ENCODE results near the gene MAL. TPM values are rescaled to one million over a fixed set of nuclear protein-coding genes. Genes with fewer than 3 reads are reported as not detected.

The MAL gene
- total and polyA plus RNA-seq, 2 experiments from 2014 or later: 1.4 TPM; not detected in 1

DNA sequence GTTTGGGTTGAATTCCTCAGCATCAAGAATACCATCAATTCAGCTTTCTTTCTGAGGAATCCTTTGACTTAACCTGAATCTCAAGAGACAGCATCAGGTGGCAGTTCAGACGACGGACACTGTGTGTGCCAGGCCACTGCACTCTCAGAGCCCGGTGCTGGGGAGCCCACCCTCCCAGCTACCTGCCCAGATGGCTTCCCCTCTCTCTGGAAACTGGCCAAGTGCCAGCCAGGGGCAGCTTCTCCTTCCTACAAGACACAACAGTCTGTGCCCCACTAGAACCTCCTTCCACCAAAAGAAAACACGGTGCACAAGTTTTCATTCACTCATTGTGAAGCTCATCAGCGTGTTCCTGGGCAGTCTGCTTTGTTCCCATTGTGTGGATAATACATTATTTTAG, 28.5 kb downstream of the MAL start:
- TF ChIP-seq, protein P1, sequence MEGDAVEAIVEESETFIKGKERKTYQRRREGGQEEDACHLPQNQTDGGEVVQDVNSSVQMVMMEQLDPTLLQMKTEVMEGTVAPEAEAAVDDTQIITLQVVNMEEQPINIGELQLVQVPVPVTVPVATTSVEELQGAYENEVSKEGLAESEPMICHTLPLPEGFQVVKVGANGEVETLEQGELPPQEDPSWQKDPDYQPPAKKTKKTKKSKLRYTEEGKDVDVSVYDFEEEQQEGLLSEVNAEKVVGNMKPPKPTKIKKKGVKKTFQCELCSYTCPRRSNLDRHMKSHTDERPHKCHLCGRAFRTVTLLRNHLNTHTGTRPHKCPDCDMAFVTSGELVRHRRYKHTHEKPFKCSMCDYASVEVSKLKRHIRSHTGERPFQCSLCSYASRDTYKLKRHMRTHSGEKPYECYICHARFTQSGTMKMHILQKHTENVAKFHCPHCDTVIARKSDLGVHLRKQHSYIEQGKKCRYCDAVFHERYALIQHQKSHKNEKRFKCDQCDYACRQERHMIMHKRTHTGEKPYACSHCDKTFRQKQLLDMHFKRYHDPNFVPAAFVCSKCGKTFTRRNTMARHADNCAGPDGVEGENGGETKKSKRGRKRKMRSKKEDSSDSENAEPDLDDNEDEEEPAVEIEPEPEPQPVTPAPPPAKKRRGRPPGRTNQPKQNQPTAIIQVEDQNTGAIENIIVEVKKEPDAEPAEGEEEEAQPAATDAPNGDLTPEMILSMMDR (IDR thresholded peaks at IDR 0.05; ENCODE audit: poor library complexity): no peak
- TF ChIP-seq EZH2 (IDR thresholded peaks at IDR 0.05; ENCODE audit: borderline replicate concordance): no peak
- no peak for TF ChIP-seq EZH2phosphoT487 (IDR thresholded peaks at IDR 0.05; ENCODE audit: low read depth, severe bottlenecking, unreplicated experiment)
- 62% methylated on average over 5 of the region's 5 CpGs for WGBS (ENCODE audit: low lambda C conversion rate, missing lambda C conversion rate)
- Histone ChIP-seq H3K79me2 (no peaks in the 10 kb centered on the region), H4K20me1 (ENCODE audit: insufficient read depth, poor library complexity, severe bottlenecking) (no peaks in the 10 kb centered on the region), H3K9me2 (replicated peaks; ENCODE audit: insufficient read depth) (no peaks in the 10 kb centered on the region), H3K4me3 (no peak overlapping the region), H3K27me3 (no peaks in the 10 kb centered on the region), H3K4me1 (ENCODE audit: insufficient read depth) (no peaks in the 10 kb centered on the region), H3K27ac (no peak overlapping the region), H3K4me2 (no peak overlapping the region), H3K36me3 (replicated peaks; ENCODE audit: insufficient read depth, low read depth) (no peaks in the 10 kb centered on the region), H2AFZ (no peak overlapping the region), H3K9me3 (ENCODE audit: low read depth) (no peaks in the 10 kb centered on the region)
- no peak for DNase-seq (ENCODE audit: low spot score)

DNA sequence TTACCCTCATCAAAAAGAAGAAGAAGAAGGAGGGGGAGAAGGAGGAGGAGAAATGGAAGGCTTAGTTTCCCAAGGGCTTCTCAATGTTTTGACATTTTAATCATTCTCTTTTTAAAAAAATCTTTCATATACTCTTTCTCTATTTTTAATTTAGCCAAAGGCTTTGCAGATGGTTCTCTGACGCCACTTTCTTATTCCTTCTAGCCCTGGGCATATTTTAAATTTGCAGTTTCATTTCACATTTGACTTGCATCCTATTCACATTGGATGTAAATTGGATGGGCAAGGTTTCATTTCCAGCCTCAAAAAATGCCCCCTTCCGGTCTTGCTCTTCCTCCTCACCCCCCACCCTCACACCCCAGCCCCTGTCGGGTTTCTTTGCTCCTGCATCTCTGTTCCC, 29.8 kb downstream of the MAL start:
- no peak overlapping the region for H3K4me2 ChIP-seq
- DNase-seq (ENCODE audit: low spot score): no peak
- H4K20me1 ChIP-seq (ENCODE audit: insufficient read depth, poor library complexity, severe bottlenecking): no peaks in the 10 kb centered on the region
- no peaks in the 10 kb centered on the region for H3K36me3 ChIP-seq (replicated peaks; ENCODE audit: insufficient read depth, low read depth)
- H3K79me2 ChIP-seq: no peaks in the 10 kb centered on the region
- no peaks in the 10 kb centered on the region for H3K9me2 ChIP-seq (replicated peaks; ENCODE audit: insufficient read depth)
- no peaks in the 10 kb centered on the region for H3K9me3 ChIP-seq (ENCODE audit: low read depth)
- H2AFZ ChIP-seq: no peak overlapping the region
- no peaks in the 10 kb centered on the region for H3K27me3 ChIP-seq
- no peak overlapping the region for H3K27ac ChIP-seq
- H3K4me1 ChIP-seq (ENCODE audit: insufficient read depth): no peaks in the 10 kb centered on the region
- TF ChIP-seq EZH2 (IDR thresholded peaks at IDR 0.05; ENCODE audit: borderline replicate concordance) (no peak), EZH2phosphoT487 (IDR thresholded peaks at IDR 0.05; ENCODE audit: low read depth, severe bottlenecking, unreplicated experiment) (no peak)
- TF ChIP-seq, protein P1 (IDR thresholded peaks at IDR 0.05; ENCODE audit: poor library complexity): no peak
- no peak overlapping the region for H3K4me3 ChIP-seq
- WGBS (ENCODE audit: low lambda C conversion rate, missing lambda C conversion rate): 46% methylated on average over 3 of the region's 3 CpGs

DNA sequence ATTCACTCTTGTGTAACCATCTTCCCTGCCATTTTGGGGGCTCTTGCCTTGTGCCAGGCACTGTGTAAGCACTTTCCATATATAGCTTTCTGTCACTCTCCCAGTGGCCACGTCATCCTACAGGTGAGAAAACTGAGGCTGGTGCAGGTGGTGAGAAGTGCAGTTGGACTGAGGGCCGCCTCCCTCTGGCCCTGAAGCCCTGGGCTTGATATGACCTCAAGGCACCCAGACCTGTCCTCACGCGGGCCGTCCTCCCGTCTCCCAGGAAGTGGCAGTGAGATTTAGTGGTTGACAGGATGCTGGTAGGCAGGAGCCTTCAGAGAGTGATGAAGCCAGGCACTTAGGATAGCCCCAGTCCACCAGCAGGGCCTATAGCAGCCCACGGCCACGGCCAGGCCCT, 30.5 kb downstream of the MAL start:
- WGBS (ENCODE audit: low lambda C conversion rate, missing lambda C conversion rate): 75% methylated on average over 8 of the region's 8 CpGs
- H3K27ac ChIP-seq: no peak overlapping the region
- H4K20me1 ChIP-seq (ENCODE audit: insufficient read depth, poor library complexity, severe bottlenecking): no peaks in the 10 kb centered on the region
- H3K9me3 ChIP-seq (ENCODE audit: low read depth): no peaks in the 10 kb centered on the region
- H3K36me3 ChIP-seq (replicated peaks; ENCODE audit: insufficient read depth, low read depth): no peaks in the 10 kb centered on the region
- H3K79me2 ChIP-seq: no peaks in the 10 kb centered on the region
- no peaks in the 10 kb centered on the region for H3K4me1 ChIP-seq (ENCODE audit: insufficient read depth)
- H3K4me3 ChIP-seq: no peak overlapping the region
- no peak overlapping the region for H3K4me2 ChIP-seq
- no peaks in the 10 kb centered on the region for H3K9me2 ChIP-seq (replicated peaks; ENCODE audit: insufficient read depth)
- H3K27me3 ChIP-seq: no peaks in the 10 kb centered on the region
- DNase-seq (ENCODE audit: low spot score): no peak
- no peak overlapping the region for H2AFZ ChIP-seq
- TF ChIP-seq, protein P1 (IDR thresholded peaks at IDR 0.05; ENCODE audit: poor library complexity): no peak
- TF ChIP-seq EZH2 (IDR thresholded peaks at IDR 0.05; ENCODE audit: borderline replicate concordance): no peak
- no peak for TF ChIP-seq EZH2phosphoT487 (IDR thresholded peaks at IDR 0.05; ENCODE audit: low read depth, severe bottlenecking, unreplicated experiment)

All from hepatocyte (in vitro differentiated cells).